ENCODE results near the gene MACC1.
"Not testable (repeated sequence)": the region's sequence is repeated elsewhere in the genome, so short reads cannot be mapped to it uniquely, and the experiment has no call there.

MACC1 gene

DNA sequence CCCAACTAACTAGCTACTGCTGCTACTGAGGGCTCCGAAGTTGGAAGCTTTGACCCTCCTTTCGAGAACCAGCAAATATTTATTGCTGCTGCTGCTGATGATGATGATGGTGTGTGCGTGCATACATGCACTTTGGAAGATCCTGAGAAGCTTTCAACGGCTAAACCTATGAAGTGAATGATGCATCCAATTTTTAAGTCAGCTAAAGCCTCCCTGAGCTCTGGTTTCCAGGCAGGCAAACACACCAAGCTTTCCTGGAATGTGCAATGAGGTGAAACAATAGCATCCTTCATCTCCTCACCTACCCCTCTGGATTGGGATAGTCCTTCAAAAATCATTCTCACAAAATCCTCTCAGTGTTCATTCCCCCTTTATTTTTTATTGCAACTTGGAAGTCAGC is 13.9 kb downstream of the MACC1 start:
- DNase-seq (ENCODE audit: low spot score): no peak

DNA sequence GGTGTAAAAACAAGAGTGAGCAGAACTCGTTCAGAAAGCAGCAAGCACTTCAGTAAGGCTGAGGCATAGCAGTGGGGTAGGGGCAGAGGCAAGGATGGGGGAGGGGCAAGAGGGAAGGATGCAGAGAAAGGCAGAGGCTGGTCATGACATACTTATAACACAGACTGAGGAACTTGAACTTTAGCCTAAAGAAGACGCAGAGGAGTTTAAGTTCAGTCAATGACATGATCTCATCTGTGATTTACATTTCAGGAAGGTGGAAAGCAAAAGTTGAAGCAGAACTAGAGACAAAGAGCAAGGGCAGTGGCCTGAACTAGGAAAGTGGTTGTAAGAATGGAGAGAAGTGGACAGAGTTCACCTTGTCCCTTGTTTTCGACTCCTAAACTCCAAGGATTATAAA is 15.8 kb downstream of the MACC1 start:
- DNase-seq (ENCODE audit: low spot score): no peak

DNA sequence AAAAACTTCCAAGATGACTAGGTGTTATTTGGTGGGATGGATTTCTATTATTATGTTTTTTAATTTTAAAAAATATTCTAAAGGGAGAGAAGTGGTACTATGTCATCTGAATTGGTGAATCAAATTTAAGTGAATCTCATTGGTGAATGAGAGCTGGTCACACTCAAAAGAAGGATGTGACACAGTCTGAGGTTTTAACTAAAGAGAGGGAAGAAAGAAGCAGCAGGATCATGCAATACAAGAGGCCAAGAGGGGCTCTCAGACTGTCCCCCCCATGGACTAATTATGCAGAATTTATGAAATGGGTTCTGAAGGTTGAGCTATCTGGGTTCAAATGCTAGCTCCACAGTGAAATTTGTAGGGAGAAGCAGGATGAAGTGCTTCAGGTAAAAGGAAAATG is 16.2 kb downstream of the MACC1 start:
- no peak for DNase-seq (ENCODE audit: low spot score)

DNA sequence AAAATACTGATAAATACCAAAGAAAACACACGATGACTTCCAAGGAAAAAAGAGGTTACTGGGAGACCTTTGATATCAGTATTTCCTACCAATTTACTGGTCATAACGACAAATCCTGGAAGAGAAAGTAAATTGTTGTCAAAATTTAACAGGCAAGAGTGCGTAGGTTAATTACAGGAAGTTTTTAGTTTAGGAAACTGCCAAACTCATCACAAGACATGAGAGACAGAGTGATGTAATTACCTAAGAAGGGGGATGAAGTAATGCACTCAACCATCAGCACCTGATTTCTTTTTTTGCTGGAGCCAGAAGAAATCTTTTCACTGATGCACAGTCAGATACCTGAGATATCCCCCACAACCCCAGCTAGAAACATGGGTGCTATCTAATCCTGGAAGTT is 16.8 kb downstream of the MACC1 start:
- no peak for DNase-seq (ENCODE audit: low spot score)

DNA sequence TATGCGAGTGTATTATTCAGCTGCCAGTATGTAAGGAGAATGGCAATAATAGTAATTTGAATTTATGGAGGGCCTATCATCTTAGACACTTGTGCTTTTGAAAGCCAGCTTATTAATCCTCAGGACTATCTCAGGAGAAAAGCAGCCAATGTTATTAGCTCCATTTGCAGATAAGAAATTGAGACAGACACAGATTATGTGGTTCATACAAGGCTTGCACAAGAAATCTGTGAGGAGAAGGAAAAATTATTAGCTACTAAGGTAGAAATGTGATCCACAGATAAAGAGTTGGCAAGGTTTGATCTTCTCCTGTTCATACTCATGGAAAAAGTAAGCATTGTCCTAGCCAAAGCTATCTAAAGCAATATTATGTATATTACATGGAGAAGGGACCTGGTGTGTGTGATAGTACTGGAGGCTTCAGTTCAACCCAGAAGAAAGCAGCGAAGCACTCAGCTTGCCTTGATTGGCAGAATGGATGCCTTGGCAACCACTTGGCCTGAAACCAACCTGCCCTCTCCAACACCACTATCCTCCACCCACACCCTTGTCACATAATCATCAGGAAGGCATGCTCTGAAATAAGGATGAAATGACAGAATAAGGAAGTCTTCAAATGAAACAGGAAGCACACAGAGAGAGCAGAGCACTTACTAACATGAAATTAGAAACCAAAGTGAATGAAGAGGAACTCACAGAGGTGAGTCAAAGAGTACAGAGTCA is 18.0 kb downstream of the MACC1 start:
- peak; percentile 47 for DNase-seq (ENCODE audit: low spot score)

DNA sequence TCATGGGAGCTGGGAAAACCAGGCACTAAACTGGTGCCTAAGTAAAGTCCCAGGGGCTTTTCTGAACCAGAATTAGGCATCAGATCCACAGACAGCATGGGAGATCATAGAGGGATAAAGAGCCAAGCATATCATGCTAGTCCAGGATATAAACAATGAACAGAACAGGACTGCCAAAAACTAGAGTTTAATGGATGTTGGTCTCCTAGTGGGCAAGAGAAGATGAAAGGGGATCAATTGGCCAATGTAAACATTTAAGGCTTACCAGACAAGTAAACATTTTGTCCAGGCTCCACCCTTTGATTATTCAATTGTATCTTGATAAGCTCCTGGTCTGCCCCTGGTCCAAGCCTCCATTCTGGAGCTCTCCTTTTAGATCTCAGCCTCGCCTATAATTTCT is 18.9 kb downstream of the MACC1 start:
- DNase-seq (ENCODE audit: low spot score): no peak

DNA sequence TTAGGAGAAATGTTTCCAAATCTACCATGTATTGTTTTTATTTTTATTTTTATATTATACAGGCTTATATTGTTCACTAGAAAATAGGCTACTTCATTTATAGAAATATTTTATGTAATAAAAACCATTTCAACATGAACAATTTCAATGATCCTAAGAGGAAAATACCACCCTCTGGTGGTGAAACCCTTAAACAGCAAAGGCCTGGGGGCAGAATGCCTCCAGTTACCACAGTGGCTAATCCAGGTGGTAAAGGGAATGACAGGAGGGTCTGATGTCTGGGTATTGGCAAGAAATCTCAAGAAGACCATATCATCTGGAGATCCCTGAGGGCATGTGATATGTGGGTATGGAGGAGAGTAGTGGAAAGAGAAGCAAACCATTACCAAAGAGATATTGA is 19.3 kb downstream of the MACC1 start:
- no peak for DNase-seq (ENCODE audit: low spot score)

DNA sequence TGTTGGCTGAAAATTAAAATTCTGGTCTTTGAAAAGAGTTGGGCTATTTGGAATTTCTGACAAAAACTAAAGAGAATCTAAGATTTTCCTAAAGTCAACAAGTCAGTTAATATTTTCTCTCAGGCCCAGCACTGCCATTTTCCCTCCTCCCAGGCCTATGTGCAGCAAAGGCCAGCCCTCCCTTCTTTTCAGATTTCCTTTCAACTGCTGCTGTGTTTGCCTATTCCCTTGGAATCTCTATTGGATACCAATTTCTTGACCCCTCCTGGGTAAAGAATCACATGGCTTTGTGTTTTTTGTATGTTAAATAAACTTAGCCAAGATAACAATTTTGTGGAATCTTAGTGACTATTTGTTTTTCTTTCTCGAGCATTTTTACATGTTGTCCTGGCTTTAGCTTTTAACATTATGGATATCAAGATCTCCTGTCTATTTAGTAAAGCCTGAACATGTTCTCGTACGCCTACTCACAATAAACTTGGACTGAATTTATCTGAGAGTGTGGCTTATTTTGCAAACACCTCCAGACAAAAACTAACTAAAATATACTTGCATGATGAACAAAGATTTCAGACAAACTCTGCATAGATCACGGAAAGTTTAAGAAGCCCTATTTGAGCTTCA is 19.9 kb downstream of the MACC1 start:
- no peak for DNase-seq (ENCODE audit: low spot score)

DNA sequence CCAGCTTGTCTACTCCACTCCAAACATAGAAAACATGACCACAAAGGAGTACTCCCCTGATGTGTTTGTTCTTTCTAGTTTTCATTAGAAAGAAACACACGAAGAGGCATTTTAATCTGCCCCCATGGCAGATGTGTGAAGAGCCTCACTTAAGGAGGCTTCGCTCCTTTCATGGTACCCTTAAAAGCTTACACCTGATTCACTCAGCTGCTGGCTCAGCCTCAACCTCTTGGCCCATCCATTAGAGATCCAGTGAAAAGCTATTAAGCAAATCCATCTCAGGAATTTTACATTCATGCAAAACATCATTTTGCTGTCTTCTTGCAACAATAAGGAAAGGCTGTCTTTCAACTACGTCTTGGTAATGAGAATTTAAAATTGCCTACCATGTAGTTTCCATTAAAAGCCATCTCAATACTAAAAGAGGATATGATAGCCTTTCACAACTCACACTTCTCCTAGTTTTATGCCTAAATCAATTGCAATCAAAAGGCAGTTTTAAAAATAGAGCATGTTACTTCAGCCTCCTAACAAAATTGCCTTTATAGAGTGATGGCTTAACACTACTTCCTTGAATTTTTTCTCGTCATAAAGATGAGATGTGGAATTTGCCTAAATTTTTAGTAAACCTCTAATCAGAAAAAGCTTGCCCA is 22.7 kb downstream of the MACC1 start:
- no peak for DNase-seq (ENCODE audit: low spot score)

DNA sequence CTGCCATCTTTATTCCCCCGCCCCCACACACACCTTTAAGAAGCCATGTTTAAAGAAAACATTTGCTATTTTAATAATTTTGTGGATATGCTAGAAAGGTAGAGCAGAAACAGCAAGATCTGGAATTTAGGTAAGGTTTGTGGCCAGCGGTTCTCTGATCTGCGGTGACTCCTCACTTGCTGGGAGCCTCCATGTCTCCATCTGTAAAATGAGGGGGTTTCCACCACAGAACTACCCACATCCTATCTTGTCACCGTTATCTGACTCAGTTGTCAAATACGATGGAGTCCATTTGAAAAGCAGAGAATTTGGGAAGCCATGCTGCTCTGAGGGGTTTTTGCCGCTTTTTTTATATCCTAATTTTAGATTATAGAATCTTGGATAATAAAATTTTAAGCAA is 23.3 kb downstream of the MACC1 start:
- no peak for DNase-seq (ENCODE audit: low spot score)

DNA sequence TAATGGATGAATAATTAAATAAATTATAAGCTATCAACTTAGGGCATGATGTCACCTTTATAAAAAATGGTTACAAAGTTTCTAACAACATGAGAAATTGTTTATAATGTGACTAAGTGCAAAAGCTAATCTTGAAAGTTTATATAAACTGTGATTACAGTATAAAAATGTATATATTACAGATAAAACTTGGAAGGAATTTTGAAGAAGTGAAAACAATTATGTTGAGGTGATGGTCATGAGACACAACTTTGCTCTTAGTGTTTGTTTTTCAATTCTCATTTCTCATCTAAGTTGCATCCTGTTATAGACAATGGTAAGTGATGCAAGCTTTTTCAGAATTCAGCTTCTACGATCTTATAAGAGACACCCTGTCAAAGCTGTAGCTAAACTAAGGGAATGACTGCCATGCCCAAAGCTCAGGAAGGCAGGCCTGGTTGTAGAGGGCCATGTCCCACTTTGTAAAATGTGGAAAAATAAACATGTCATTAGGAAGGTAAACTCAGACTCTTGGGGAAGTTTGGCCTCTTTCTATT is 23.9 kb downstream of the MACC1 start:
- DNase-seq (ENCODE audit: low spot score): no peak

DNA sequence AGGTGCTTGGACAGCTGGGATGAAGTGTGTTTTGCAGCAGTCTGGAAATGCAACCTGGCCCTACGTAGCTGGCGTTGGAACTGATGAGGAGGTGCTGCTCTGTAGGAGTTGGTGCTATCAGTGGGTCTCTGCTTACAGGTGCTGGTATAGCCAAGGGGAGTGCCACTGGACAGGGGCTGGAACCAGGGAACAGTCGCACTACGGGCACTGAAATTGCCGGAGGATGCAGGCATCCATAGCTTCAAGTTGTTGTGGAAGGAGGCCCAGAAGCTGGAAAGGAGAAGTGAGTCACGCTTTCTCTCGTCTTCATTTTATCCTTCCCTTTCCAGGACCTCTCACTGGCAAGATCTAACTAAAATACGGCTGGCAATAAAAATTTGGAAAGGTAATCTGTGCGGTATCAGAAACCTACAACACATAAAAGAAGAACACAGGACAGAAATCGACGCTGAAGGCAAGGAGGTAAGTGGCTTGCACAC is 25.8 kb downstream of the MACC1 start:
- DNase-seq (ENCODE audit: low spot score): no peak

DNA sequence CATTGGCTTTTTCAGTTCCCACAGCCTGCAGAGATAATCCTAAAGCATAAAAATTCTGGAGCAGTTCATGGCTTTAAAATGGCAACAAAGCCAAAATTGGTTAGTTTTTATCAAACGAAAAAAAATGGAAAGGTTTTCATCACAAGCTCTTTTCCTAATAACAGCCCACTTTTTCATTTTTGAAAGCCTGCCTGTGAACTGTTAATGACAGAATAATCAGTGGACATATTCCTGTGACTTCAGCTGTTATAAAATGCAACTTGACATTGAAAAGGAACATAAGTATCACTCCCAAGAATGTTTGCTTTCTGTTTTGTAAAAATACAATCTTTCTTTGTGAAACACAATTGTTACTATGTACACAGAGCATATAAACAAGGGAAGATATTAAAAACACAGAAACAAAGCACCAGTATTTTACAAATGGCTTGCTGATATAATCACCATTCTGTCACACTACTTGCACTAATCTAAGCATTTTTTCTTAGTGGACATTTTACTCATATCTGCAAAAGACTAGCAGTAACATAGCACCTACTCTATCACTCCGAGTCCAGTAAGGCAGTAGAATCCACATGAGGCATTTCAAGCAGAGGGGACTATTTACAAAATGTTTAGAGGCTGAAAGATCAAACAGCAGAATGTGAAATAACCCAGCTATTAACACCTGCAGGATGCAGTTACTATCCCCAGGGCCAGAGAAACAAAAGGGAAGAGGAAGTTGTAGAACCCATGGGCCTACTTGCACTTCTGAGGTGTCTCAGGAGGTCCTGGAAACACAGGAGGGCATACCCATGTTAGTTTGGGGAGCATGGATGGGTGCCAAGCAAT is 26.4 kb downstream of the MACC1 start:
- no peak for DNase-seq (ENCODE audit: low spot score)

DNA sequence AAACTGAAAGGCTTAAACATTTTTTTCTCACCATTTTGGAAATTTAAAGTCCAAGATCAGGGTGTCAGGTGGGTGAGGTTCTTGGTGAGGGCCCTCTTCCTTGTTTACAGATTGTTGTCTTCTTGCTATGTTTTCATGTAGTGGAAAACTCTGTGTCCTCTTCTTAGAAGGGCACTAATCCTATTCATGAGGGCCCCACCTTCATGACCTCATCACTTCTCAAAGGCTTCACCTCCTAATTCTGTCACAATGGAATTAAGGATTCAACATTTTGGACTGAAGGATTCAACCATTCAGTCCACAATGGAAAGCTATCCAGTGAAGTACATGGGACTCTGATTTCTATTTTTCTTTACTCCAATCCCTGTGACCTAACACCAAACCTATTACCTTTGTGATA is 27.3 kb downstream of the MACC1 start:
- DNase-seq (ENCODE audit: low spot score): no peak

DNA sequence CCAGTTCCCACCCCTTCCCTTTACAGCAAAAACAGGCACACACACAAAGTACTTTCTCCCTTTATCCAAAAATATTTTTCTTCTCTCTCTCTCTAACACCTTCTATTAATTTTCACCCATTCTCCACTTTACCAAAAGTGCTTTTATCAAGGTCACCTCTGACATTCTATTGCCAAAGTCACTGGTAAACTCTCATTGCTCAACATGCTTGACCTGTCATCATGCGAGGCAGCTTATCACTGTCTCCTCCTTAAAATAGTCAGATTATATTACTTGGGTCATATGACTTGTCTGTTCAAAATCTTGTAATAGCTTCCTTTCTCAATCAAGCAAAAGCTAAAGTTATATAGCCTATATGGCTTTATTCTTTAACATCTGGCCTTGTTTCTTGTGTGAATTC is 28.6 kb downstream of the MACC1 start:
- DNase-seq (ENCODE audit: low spot score): no peak

DNA sequence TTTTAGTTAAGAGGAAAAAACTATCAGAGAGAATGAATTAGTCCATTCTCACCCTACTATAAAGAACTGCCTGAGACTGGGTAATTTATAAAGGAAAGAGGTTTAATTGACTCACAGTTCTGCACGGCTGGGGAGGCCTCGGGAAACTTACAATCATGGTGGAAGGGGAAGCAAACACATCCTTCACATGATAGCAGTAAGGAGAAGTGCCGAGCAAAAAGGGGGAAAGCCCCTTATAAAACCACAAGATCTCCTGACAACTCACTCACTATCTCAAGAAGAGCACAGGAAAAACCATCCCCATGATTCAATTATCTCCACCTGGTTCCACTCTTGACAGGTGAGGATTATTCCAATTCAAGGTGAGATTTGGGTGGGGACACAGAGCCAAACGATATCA is 29.3 kb downstream of the MACC1 start:
- not testable (repeated sequence) for DNase-seq (ENCODE audit: low spot score)

DNA sequence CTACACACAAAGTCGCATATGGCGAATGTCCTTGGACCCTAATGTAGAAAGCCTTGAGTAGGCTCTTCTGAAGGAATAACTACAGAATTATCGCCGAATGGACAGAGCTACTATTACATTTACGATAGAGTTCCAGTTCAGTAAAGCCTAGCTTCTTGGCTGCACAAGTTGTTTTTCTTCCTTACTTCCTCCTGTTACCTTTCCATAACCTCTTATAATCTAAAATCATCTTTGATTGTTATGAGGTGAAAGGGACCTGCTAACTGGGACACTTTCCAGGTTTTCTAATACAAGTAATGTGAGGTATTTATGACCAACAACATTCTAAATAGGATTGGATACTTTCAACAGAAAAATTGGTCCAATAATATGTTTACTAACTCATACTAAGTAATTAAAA is 31.2 kb downstream of the MACC1 start:
- no peak for DNase-seq (ENCODE audit: low spot score)

DNA sequence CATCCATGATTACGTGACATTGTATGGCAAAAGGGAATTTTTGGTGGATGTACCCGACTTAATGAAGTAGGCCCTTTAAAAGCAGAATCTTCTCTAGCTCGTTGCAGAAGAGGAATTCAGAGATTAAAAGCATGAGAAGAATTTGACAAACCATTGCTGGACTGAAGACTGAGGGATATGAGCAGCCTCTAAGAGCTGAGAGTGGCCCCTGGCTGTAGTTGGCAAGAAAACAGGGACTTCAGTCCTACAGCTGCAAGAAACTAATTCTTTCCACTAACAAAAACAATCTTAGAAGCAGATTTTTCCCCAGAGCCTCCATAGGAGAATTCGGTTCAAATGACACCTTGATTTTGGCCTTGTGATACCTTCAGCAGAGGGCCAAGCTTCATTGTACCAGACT is 34.1 kb downstream of the MACC1 start:
- DNase-seq (ENCODE audit: low spot score): no peak

DNA sequence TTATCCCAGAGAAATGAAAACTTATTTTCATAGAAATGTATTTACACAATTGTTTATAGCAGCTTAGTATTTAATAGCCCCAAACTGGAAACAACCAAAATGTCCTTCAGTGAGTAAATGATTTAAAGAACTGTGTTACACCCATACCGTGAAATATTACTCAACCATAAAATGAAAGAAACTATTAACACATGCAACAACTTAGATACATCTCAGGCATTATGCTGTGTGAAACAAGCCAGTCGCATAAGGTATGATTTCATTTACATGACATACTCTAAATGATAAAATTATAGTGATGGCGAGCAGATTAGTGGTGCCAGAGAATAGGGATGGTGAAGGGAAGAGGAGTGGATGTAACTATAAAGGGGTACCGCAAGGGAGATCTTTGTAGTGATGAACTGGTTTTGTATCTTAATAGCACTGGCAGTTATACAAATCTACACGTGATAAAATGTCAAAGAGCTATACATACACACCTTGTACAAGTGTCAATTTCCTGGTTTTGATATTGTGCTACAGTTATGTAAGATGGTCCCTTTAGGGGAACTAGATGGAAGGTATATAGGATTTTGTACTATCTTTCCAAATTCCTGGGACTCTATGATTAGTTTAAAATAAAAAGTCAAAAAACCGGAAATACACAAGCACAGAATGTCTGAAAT is 40.5 kb downstream of the MACC1 start:
- DNase-seq (ENCODE audit: low spot score): no peak

DNA sequence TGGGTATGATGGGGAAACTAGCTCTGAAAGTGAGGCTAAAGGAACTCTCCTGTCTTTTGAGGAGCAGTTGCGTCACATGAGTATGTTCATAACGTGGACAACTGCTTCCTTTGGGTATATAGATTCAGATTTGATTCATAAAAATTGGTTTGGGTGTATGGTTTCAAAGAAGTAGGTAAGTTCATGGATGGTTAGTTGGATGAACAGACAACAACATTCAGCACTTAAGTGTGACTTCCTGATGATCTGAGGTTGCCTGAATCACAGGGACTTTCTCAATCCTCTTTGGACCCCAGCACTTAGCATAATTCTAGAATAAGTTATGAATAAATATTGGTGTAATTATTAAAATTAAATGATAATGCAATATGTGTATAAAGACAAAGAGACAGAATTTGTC is 43.4 kb downstream of the MACC1 start:
- no peak for DNase-seq (ENCODE audit: low spot score)

DNA sequence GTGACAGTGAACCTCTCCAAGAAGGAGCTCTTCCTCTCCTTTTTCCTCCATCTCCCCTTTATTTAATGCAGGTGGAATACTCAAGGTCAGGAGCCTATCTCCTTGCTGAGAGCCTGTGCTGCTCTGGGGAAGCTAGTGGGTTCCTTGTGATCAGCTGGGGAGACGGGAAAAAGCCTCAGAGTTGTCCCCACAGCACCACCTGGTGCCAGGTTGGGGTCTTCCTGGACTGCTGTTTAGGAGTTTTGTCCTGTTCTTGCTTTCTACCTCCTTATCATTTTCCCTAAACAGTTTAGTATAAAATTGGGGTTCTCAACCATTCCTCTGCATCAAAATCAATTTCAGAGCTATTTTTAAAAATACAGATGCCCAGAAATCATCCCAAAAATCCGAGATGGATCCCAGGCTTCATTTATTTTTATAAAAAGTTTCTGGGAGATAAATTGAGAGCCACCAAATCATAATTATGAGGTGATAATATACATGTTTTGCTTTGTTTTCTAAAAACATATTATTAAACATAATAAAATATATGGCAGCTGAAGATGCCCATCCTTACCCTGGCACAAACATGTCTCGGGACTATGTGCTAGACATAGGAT is 44.3 kb downstream of the MACC1 start:
- peak; percentile 54 for DNase-seq (ENCODE audit: low spot score)
